Epithelial cell of esophagus (primary cell): Measurements from ENCODE around the gene LINC01488.

Experiments used
- DNase-seq: peaks from one replicate; pipeline ENCODE4 v3.0.0; 2010; ENCODE audit warnings: low read depth
- H3K4me3 ChIP-seq: 2 replicates; pipeline ENCODE4 v1.5.1; 2011; ENCODE audit warnings: mild to moderate bottlenecking, low read length, control low read depth
- CTCF ChIP-seq: IDR thresholded peaks from 2 replicates; pipeline ENCODE4 v1.5.1; 2011; ENCODE audit warnings: low read depth, mild to moderate bottlenecking, low read length, control low read depth, inconsistent platforms; ENCODE audit not compliant: insufficient read depth; ENCODE audit errors: missing control alignments

Gene LINC01488

GRCh38 chr11:69459848-69460539 is 21.5 kb upstream of the LINC01488 start:
- no peak for TF ChIP-seq CTCF
- DNase-seq = no peak
- H3K4me3 ChIP-seq = no peak overlapping the region

- H3K4me3 ChIP-seq = no peak overlapping the region
- peak; percentile 97 for DNase-seq
- no peak for TF ChIP-seq CTCF
Measured at GRCh38 chr11:69460540-69461257, 20.8 kb upstream of the LINC01488 start.

- TF ChIP-seq CTCF = no peak
- DNase-seq = no peak
- H3K4me3 ChIP-seq = no peak overlapping the region
Measured at GRCh38 chr11:69461272-69461962, 20.0 kb upstream of the LINC01488 start.

- TF ChIP-seq CTCF = no peak
- DNase-seq = no peak
- no peak overlapping the region for H3K4me3 ChIP-seq
Measured at GRCh38 chr11:69462106-69462951, 19.1 kb upstream of the LINC01488 start.

GRCh38 chr11:69463181-69463994 is 18.1 kb upstream of the LINC01488 start:
- no peak for TF ChIP-seq CTCF
- no peak overlapping the region for H3K4me3 ChIP-seq
- DNase-seq = no peak
